ENCODE data around the gene MEAK7.

MEAK7 gene

DNA sequence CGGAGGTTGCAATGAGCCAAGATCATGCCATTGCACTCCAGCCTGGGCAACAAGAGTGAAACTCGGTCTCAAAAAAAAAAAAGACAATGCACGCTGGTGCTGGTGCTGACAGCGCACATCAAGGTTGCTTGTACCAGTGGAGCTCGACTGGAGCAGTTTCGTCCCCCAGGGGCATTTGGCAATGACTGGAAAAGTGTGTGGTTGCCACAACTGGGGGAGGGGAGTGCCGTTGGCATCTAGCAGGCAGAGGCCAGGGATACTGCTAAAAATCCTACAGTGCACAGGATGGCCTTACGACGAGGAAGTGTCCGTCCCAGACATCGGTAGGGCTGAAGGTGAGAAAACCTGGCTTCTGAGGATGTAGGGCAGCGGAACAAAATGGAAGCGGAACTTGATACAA is 2.4 kb downstream of the MEAK7 start:
- TF ChIP-seq, protein P1, sequence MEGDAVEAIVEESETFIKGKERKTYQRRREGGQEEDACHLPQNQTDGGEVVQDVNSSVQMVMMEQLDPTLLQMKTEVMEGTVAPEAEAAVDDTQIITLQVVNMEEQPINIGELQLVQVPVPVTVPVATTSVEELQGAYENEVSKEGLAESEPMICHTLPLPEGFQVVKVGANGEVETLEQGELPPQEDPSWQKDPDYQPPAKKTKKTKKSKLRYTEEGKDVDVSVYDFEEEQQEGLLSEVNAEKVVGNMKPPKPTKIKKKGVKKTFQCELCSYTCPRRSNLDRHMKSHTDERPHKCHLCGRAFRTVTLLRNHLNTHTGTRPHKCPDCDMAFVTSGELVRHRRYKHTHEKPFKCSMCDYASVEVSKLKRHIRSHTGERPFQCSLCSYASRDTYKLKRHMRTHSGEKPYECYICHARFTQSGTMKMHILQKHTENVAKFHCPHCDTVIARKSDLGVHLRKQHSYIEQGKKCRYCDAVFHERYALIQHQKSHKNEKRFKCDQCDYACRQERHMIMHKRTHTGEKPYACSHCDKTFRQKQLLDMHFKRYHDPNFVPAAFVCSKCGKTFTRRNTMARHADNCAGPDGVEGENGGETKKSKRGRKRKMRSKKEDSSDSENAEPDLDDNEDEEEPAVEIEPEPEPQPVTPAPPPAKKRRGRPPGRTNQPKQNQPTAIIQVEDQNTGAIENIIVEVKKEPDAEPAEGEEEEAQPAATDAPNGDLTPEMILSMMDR (conservative IDR thresholded peaks at IDR 0.05; ENCODE audit: low read depth), result no peak
- peak overlapping the region; percentile 98 for H3K27ac ChIP-seq
- DNase-seq (ENCODE audit: low spot score), result peak; percentile 54
- ChIA-PET CTCF (no interaction called here), POLR2A (ENCODE audit: low non-redundant PET) (no interaction called here)

DNA sequence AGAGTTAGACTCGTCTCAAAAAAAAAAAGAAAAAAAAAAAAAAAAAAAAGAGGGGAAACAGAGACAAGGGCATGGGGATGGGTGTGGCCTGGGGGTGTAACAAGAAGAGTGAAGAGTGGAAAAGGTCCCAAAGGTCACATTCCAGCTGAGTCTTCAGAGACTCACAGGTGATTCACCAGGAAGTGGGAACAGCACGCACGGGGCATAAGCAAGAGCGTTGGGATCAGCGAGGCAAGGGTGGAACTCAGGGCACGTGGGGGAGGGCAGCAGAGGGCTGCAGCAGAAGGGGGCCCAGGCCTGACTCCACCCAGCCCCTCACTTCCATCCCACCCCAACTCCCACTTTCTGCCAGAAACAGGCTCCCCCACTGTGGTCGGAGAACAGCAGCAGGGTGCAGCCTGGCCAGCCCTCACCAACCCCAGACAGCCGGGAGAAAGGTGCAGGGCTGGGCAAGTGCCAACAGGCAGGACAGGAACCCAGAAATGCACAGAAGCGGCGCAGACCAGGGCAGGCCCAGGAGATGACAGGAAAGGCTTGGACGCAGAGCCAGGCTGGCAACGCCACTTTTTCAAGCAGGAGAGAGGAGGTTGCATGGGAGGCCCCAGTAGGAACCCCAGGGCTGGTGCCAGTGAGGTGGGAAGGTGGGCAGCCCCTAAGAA is 3.3 kb downstream of the MEAK7 start:
- ChIA-PET CTCF (no interaction called here), POLR2A (ENCODE audit: low non-redundant PET) (no interaction called here)
- DNase-seq (ENCODE audit: low spot score), result peak; percentile 93
- H3K27ac ChIP-seq, result peak overlapping the region; percentile 98
- TF ChIP-seq, protein P1 (conservative IDR thresholded peaks at IDR 0.05; ENCODE audit: low read depth), result no peak

DNA sequence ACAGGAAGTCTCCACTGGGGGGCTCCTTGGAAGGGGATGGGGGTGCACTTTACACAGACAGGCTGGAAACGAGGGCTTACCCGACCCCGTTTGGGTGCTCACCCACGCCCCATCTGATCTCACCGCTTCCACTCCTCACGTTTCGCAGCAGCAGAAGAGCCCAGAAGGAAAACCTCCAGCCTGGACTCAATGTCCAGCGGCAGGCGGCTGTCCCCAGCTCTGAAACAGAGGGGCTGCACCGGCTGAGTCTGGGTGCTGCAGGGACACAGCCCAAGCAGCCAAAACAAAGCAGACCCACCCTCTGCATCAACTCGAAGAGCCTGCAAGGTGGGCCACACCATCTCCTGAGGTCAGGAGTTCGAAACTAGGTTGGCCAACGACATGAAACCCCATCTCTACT is 3.9 kb downstream of the MEAK7 start:
- TF ChIP-seq, protein P1 (conservative IDR thresholded peaks at IDR 0.05; ENCODE audit: low read depth), result no peak
- peak overlapping the region; percentile 98 for H3K27ac ChIP-seq
- no peak for DNase-seq (ENCODE audit: low spot score)
- POLR2A ChIA-PET (ENCODE audit: low non-redundant PET), result no interaction called here
- CTCF ChIA-PET, result no interaction called here

DNA sequence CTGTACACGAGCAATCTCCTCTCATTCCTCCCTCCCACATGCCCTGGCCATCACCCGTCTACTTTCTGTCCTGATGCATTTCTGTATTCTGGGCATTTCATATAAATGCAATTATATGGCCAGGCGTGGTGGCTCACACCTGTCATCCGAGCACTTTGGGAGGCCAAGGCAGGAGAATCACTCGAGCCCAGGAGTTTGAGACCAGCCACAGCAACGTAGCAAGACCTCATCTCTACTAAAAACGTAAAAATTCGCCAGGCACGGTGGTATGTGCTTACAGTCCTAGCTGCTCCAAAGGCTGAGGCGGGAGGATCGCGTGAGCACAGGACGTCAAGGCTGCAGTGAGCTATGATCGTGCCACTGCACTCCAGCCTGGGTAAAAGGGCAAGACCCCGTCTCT is 4.8 kb downstream of the MEAK7 start:
- H3K27ac ChIP-seq, result peak overlapping the region; percentile 98; the same call in 1 of the 2 replicates
- TF ChIP-seq, protein P1 (conservative IDR thresholded peaks at IDR 0.05; ENCODE audit: low read depth), result no peak
- CTCF ChIA-PET, result no interaction called here
- POLR2A ChIA-PET (ENCODE audit: low non-redundant PET), result no interaction called here
- DNase-seq (ENCODE audit: low spot score), result no peak

DNA sequence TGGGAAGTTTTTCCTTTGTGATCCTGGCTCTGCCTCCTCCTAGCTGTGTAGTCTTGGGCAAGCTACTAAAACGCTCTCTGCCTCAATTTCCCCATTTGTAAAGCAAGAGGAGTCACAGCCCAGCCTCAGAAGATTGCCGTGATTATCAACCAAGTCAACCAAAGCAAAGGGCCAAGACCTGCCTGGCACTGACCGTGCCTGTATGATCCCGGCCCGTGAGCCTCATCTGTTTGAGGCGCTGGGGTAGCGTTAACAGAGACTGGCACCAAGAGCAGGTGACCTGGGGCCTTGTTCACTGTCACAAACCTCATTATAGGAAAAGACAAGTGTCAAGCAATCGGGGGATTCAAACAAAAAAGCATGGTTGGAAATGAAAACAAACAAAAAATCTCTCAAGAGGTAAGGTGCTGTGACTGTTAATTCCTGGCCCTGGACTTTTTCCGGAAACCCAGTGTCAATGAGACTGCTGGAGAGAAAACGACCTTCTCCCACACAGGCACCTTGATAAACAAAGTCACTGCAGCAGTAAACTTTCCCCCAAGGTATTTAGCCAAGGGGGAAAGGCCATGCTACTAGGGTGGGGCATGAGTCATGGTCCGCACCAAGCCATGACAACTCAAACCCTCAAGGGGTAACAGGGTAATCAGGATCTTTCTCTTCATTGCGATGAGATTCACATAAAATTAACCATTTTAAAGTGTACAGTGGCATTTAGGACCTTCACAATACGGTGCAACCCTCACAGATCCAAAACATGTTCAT is 5.4 kb downstream of the MEAK7 start:
- POLR2A ChIA-PET (ENCODE audit: low non-redundant PET), result no interaction called here
- H3K27ac ChIP-seq, result peak overlapping the region; percentile 98
- peak; percentile 34 for DNase-seq (ENCODE audit: low spot score)
- CTCF ChIA-PET, result no interaction called here
- TF ChIP-seq, protein P1 (conservative IDR thresholded peaks at IDR 0.05; ENCODE audit: low read depth), result no peak

DNA sequence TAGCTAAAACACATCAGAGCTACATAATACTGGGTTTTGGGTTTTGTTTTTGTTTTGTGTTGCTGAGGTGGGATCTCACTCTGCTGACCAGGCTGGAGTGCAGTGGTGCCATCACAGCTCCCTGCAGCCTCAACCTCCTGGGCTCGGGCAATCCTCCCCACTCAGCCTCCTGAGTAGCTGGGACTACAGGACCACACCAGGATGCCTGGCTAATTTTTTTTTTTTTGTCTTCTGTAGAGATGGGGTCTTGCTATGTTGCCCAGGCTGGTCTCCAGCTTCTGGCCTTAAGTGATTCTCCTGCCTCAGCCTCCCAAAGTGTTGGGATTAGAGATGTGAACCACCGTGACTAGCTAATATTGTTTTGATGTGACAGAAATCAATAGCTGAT is 6.2 kb downstream of the MEAK7 start:
- TF ChIP-seq, protein P1 (conservative IDR thresholded peaks at IDR 0.05; ENCODE audit: low read depth), result no peak
- ChIA-PET CTCF (no interaction called here), POLR2A (ENCODE audit: low non-redundant PET) (no interaction called here)
- H3K27ac ChIP-seq, result no peak overlapping the region
- no peak for DNase-seq (ENCODE audit: low spot score)
